ENCODE results near the gene PHETA1. TPM values are rescaled to one million over a fixed set of nuclear protein-coding genes. Genes with fewer than 3 reads are reported as not detected.
A peak's percentile ranks its signal among the peaks of the same experiment; 100 is the strongest.
"Not testable (repeated sequence)": the region's sequence is repeated elsewhere in the genome, so short reads cannot be mapped to it uniquely, and the experiment has no call there.

The PHETA1 gene
- total RNA-seq, 1 donor from 2014 or later: 28.6 TPM

DNA sequence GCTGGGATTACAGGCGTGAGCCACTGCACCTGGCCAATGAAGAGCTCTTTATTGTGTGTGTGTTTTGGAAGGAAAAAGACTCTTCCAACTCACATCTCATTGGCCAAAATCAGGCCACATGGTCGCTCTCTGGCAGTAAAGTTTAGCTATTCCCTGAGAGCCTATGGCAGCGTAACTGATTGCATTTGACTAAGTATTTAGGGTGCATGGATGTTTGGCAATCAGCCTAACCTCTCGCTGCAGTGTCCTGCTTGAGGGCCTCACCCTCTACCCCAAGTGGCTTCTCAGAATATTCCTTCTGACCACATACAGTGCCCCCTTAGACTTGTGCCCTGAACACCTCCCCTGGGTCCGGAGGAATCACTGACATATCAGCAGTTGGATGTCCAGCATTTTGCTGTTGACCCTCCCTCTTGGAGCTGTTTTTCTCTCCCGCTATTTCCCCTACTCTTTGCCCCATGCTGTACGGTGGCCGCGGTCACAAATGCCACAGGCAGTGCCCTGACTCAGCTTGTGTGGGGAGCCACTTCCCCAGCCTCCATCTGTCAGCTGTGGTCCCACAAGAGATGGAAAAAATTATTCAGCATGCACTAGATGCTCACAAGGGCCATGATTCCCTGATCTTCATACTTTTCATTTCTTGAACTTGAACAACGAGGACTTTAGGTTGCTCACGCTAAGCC lies 9.5 kb downstream of the PHETA1 start:
- ATAC-seq (no peak), DNase-seq (peak; percentile 39)
- intact Hi-C loops (cut with micrococcal nuclease): no loop called here

DNA sequence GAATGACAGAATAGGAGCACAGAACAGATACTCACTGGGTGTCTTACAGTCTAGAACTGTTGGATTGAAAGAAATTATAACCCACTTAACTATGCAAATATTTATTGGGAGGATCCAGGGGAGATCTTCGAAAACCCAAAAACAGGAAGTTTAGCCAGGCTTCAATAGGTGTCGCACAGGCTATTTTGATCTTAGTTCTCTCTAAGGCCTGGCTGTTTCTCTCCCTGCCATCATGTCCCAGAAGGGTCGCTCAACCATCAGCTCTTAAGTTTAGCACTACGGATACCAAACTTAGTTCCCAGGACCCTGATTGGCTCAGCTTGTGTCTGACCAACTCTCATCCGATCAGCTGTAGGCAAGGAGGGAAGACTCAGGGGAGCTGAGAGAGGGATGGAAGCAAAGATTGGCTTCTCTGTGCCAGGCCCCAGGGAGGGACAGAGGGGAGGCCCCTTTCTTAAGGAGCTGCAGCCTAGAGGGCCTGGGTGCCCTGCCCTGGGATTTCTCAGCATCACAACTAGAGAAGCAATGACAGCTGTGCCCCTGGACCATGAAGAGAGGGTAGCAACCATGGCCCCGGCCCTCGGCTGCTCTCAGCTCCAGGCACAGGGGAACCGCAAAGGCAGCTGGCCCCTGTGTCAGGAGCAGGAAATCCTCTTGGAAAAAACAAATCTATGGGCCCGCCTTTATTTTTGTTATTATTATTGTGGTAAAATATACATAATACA lies 13.5 kb downstream of the PHETA1 start:
- ATAC-seq (no peak), DNase-seq (no peak)
- intact Hi-C loops (cut with micrococcal nuclease): no loop called here

GRCh38 chr12:111354511-111354910 lies 14.4 kb downstream of the PHETA1 start:
- DNase-seq (no peak), ATAC-seq (no peak)
- intact Hi-C loops (cut with micrococcal nuclease): no loop called here

DNA sequence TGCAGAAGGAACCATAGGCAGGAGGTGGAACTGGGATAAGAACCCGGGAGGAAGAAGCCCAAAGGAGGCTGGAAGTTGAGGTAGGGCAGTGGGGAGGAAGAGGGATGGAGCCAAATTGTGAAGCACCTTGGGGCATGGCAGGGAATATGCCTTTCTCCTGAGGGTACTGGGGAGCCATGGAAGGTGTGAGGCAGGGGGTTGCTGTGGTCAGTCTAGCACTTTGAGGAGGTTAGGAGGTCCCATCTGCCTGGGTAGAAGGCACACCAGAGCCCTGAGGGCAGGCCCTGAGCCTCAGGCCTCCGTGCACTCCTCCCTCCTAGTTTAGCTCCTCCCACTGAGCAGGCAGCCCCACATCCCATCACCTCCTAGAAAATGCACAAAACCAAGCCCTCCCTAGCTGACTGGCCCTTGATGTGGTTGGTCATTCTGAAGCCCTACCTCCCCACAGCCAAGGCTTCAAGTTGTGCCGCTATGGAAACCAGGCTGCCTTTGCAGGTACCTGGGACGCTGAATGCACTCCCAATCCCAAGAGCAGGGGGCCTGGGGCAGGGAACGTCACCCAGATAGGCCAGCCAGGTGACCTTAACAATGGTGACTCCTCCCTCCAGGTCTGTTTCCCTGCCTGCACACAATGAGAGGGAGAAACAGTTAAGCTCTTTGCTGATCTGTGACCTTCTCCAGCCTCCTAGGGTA lies 15.1 kb downstream of the PHETA1 start:
- no peak for ATAC-seq
- no peak for DNase-seq
- intact Hi-C loops (cut with micrococcal nuclease): no loop called here

DNA sequence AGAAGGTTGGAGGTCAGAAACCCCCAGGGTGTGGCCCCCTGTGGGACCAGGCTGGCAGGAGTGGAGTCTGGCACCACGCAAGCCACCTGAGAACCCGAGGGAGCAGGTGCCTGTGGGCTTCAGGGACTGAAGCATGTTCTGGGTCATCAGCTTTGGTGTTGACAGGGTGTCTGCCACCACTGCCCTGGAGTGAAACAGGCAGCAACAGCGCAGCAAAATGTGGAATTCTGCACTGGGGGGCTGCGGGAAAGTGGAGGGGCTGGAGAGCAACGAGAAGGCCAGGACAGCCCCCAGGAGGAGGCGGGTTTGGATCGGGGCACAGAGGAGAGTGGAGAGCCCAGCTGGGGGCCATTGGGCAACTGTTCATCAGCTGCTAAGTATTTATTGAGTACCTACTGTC lies 15.9 kb downstream of the PHETA1 start:
- ATAC-seq (no peak), DNase-seq (no peak)
- intact Hi-C loops (cut with micrococcal nuclease): no loop called here

DNA sequence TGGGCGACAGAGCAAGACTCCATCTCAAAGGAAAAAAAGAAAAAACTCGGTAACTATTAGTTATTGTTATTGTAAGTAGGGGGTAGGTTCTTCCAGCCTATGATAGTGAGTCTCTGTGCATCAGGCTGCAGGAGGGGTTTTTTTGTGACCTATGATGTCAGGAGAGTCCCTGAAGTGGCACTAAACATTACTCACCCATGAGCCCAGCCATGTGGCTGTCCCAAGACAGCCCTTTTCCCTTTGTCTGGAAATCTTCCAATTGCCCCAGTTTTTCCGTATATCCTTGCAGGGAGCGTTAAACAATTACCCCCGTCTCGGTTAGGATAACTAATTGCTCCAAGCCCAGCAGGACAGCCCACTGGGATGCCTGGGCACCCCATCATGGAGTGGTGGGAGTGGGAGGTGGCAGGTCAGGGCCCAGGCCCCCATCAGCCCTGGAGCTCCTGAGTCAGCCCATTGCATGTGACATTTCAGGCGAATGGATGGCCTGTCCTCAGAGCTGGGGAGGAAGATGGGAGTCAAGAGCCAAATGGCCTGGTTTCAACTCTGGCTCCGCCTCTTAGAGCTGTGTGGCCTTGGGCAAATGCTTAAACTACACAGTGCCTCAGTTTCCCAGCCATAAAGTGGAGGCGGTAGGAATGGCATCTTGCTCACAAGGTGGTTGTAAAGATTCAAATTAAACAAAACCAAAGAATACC lies 16.4 kb downstream of the PHETA1 start:
- intact Hi-C loops (cut with micrococcal nuclease): no loop called here
- ATAC-seq: no peak
- DNase-seq: no peak

GRCh38 chr12:111351026-111351425 lies 17.9 kb downstream of the PHETA1 start:
- no peak for ATAC-seq
- DNase-seq: no peak
- intact Hi-C loops (cut with micrococcal nuclease): no loop called here

DNA sequence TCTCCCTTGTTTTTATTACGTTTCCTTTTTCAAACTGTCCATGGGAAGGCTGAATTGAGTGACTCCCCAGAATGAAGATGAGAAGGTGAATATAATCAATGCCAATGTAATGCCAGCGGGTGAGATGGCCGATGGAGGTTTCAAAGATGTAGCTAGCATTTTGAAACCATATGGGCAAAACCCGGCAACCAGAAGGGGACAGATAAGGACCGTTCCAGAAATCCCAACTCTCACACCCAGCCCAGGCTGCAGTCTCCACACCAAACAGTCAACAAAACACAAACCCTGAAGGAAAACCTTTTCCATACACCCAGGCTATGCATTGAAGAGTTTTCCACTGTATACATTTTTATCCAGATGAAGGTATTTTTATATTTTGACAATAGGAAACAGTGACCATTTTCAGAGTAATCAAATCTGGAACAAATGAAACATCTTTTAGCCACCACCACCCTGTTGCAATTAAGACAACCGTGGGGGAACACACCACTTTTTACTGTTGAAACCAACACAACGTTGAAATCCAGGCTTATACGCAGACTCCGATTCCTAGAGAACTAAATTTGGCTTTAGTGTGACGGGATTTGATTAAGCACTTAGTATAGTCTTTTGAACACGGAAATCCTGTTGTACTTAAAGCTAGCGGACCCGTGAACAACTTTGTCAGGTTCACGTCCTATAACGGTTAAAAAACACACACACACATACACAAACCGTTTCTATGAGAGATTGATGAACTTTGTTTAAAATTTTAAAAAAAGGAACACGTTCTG lies 19.0 kb downstream of the PHETA1 start:
- intact Hi-C loops (cut with micrococcal nuclease): no loop called here
- DNase-seq (no peak), ATAC-seq (no peak)

DNA sequence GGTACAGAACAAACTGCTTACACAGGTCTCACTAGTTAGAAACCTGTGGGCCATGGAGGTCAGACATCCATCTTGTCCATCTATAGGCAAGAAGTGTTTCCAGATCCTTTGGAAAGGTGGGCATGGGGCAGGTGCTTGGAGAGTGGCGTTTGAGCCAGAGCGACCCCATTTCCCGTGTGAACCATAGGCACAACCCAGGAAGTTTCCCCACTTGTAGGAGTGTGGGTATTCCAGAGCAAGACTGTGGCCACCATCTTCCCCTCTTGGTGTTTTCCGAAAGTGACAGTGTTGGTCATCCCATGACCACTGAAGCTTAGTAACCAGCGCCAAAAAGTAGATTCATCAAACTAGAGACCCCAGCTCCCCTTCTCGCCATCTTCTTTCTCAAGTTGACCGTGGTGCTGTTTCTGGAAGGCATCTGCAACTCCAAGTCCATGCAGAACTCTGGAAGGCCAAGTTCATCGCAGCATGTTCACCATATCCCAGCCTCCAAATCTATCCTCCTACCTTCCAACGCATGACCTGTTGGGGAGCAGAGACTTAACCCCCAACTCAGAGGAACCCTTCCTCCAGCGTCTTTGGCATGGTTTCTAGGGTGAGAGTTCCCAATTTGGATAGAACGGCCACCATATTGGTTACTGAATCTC lies 19.7 kb downstream of the PHETA1 start:
- intact Hi-C loops (cut with micrococcal nuclease): no loop called here
- ATAC-seq (no peak), DNase-seq (no peak)

DNA sequence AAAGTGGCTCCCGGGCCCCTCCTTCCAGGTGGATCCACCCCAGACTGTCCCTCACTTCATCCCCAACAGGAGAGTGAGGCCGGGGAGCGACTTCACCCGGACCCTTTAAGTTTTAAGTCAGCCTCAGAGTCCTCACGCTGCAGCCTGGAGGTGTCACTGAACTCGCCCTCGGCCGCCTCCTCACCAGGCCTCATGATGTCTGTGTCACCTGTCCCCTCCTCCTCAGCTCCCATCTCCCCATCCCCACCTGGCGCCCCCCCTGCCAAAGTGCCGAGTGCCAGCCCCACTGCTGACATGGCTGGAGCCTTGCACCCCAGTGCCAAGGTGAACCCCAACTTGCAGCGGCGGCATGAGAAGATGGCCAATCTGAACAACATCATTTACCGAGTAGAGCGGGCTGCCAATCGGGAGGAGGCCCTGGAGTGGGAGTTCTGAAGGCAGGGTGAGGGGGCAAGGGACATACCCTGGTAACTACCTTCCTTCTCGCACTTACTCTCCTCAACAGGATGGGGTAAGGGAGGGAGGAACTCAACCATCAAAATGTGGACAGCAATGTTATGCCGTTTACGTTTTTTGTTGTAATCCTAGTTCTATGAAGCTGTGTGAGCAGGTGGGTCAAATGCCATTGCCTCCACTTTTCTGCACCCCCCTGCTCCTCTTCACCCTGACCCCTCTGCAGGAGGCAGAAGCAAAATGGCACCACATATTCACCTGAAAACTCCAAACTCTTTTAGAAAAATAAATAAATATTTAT lies 20.8 kb downstream of the PHETA1 start:
- DNase-seq: no peak
- intact Hi-C loops (cut with micrococcal nuclease): no loop called here
- ATAC-seq: no peak

DNA sequence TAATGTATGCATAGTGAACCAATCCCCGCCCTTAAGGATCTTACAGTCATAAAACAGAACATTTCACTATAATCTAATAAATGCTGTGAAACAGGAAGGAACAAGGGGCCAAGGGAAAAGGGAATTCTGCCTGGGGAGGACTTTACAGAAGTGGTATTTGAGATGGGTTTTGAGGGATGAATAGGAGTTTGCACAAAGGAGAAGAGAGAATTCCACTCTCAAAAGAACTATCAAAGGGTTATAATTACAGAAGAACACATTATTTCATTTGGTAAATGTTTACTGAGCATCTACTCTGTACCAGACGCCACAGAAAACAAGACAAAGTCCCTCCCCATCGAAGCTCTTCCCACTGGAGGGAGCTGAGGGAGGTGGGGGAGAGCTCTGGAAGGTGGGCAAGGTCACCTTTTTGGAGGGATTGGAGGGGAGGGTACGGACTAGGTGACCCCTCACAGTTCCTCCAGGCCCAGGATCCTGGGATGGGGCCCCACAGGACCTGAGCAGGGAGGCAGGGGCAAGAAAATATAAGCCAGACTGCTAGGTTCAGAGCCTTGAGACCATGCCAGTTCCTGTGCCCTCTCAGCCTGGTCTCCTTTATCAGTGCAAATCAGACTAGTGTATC lies 24.5 kb downstream of the PHETA1 start:
- no peak for DNase-seq
- intact Hi-C loops (cut with micrococcal nuclease): no loop called here
- ATAC-seq: no peak

- intact Hi-C loops (cut with micrococcal nuclease): no loop called here
- ATAC-seq (no peak), DNase-seq (no peak)
These were observed 25.7 kb downstream of the PHETA1 start for GRCh38 chr12:111343181-111343580.

GRCh38 chr12:111342376-111342775 lies 26.5 kb downstream of the PHETA1 start:
- ATAC-seq (no peak), DNase-seq (no peak)
- intact Hi-C loops (cut with micrococcal nuclease): no loop called here

GRCh38 chr12:111341426-111342065 lies 27.3 kb downstream of the PHETA1 start:
- ATAC-seq (no peak), DNase-seq (no peak)
- intact Hi-C loops (cut with micrococcal nuclease): no loop called here

DNA sequence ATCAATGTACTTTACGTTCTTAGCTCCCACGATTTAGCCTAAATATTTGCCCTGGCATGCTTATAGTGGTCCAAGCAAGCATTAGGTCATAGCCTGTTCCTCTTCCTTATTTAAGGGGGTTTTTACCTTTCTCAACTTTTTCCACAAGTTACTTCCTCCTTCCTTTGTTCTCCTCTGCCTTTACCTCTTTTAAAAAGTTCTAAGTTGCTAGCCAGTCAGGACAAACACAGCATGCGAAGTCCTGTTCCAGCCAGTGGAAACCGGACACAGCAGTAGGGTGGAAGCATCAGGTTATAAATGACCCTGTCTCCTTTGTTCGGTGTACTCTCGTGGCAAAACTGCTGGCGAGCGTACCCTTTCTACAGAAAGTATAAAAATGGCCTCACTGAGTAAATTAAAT lies 28.2 kb downstream of the PHETA1 start:
- DNase-seq; ATAC-seq; intact Hi-C loops (cut with micrococcal nuclease): not testable (repeated sequence)

- intact Hi-C loops (cut with micrococcal nuclease): no loop called here
- DNase-seq (no peak), ATAC-seq (no peak)
These were observed 28.7 kb downstream of the PHETA1 start for GRCh38 chr12:111340231-111340630.

- no peak for ATAC-seq
- no peak for DNase-seq
- intact Hi-C loops (cut with micrococcal nuclease): no loop called here
These were observed 29.5 kb downstream of the PHETA1 start for GRCh38 chr12:111339321-111339938.
